SJSA1 (cell line): ENCODE data around the gene ETNK2. TPM values are rescaled to one million over a fixed set of nuclear protein-coding genes. Genes with fewer than 3 reads are reported as not detected.
"Not testable (repeated sequence)": the region's sequence is repeated elsewhere in the genome, so short reads cannot be mapped to it uniquely, and the experiment has no call there.

Experiments used
- DNase-seq, 2 experiments: peaks; one replicate each; pipeline ENCODE4 v3.0.0-alpha.2; 2015 to 2020; ENCODE audit warnings: low spot score in 2 of 2, low read depth in 1 of 2
- H3K27ac ChIP-seq: fragments of 250-450 bp; sonication (Bioruptor Pico); 2 replicates; pipeline ENCODE4 v1.5.1; 2020; ENCODE audit warnings: mild to moderate bottlenecking, moderate library complexity
- H3K27me3 ChIP-seq: fragments of 250-450 bp; sonication (Bioruptor Pico); replicated peaks from 2 replicates; pipeline ENCODE4 v1.5.1; 2020; ENCODE audit warnings: mild to moderate bottlenecking, moderate library complexity
- H3K36me3 ChIP-seq: fragments of 250-450 bp; sonication (Bioruptor Pico); 2 replicates; pipeline ENCODE4 v1.5.1; 2020; ENCODE audit warnings: mild to moderate bottlenecking
- H3K4me1 ChIP-seq: fragments of 250-450 bp; sonication (Bioruptor Pico); replicated peaks from 2 replicates; pipeline ENCODE4 v1.6.1; 2021; ENCODE audit warnings: mild to moderate bottlenecking
- H3K4me3 ChIP-seq: fragments of 250-450 bp; sonication (Bioruptor Pico); 2 replicates; pipeline ENCODE4 v1.5.1; 2020; ENCODE audit warnings: mild to moderate bottlenecking
- H3K9me3 ChIP-seq: fragments of 250-450 bp; sonication (Bioruptor Pico); replicated peaks from 2 replicates; pipeline ENCODE4 v1.5.1; 2020; ENCODE audit warnings: mild to moderate bottlenecking
- total RNA-seq: library from RNA; depleted of rRNA; stranded (reverse); fragments of >200 nt; shearing (Covaris generic); gene quantifications from 2 replicates; pipeline ENCODE4 v1.2.3, GENCODE V29; 2014

ETNK2 gene
- total RNA-seq, 1 experiment from 2014 or later, result 22.3 TPM

DNA sequence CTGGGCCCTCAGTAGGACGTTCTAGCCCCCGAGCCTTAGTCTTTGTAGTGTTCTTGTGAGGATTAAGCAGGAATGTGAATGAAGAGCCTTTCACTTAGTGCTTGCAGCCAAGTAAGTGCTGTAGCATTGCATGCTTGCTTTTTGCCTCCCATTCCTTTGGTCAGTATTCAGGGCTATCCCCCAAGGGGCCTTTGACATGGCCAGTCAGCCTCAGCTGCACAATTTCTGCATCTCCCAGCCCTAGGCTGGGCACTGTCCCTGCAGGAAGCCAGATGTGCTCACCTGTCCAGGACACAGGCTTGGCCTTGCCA, 48.5 kb downstream of the ETNK2 start:
- H3K9me3 ChIP-seq, result no peaks in the 10 kb centered on the region
- no peaks in the 10 kb centered on the region for H3K27me3 ChIP-seq
- H3K4me3 ChIP-seq, result no peak overlapping the region
- DNase-seq, result no peak
- no peak overlapping the region for H3K27ac ChIP-seq
- H3K36me3 ChIP-seq, result no peaks in the 10 kb centered on the region
- H3K4me1 ChIP-seq, result peaks cover 34% of the 10 kb centered on the region

DNA sequence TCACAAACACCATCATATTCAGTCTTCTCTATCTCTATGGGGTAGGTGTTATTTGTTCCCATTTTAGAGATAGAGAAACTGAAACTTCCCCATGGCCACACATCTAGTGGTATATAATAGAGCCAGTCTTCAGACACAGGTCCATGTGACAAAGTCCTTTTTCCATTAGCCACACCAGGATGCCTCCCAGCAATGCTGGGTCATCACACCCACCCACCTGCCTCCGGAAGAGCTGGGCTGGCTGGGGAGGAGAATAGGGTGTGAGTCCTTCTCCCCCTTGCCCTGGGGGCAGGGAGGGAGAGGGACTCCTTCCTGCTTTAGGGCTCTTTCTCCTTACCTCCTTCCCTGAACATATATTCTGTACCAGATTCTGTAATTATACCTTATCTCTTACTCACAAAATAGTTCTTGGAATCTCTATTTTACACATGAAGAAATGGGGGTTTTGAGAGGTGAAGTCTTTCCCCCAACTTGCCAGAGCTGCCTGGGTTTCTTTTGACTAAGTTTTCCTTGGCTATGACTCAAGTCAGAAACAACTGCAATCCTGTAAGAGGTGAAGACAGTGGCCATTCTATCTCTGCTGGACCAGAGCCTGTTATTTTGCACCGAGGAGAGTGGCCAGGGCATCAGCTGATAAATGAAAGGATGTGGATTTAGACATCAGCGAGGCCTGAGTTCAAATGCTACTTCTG, 49.0 kb downstream of the ETNK2 start:
- H3K4me3 ChIP-seq, result no peak overlapping the region
- no peaks in the 10 kb centered on the region for H3K9me3 ChIP-seq
- no peaks in the 10 kb centered on the region for H3K36me3 ChIP-seq
- H3K27me3 ChIP-seq, result no peaks in the 10 kb centered on the region
- DNase-seq, result no peak
- H3K27ac ChIP-seq, result no peak overlapping the region
- H3K4me1 ChIP-seq, result peaks cover 31% of the 10 kb centered on the region

DNA sequence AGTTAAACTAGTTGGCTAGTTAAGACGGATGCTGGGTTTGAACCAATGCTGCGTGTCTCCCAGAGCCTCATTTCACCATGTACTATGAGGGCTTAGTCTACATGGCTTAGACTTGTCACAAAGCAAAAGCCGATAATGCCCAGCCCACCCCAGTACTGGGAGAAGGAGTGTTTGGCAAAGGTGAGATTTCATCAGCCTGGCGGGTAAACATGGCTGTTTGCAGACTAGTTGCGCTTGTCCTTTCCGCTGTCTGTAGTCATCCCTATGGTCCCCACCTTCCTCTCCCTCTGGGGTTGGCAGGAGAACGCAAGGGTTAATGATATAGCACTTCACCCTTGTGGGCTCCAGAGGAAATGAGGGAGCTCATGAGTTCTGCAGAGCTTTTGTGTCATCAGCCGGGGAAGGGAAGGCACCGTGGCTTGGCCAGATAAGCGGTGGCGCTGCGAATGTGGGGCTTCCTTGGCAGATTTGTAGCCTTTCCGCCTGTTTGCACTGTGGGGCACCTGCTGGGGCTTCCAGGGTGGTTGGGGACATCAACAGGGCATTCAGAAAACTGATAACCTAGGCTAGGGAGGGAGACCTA, 49.7 kb downstream of the ETNK2 start:
- H3K4me1 ChIP-seq, result peaks cover 31% of the 10 kb centered on the region
- no peaks in the 10 kb centered on the region for H3K27me3 ChIP-seq
- no peak overlapping the region for H3K27ac ChIP-seq
- DNase-seq, result no peak
- H3K4me3 ChIP-seq, result no peak overlapping the region
- H3K9me3 ChIP-seq, result no peaks in the 10 kb centered on the region
- no peaks in the 10 kb centered on the region for H3K36me3 ChIP-seq

DNA sequence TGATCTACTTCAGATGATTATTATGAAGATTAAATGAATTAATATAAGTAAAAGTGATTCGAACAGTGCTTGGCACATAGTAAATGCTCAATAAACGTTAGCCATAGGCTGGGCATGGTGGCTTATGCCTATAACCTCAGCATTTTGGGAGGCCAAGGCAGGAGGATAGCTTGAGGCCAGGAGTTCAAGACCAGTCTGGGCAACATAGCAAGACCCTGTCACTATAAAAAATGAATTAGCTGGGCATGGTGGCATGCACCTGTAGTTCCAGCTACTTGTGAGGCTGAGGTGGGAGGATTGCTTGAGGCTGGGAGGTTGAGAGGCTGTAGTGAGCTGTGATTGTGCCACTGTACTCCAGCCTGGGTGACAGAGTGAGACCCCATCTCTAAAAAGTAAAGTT, 52.1 kb downstream of the ETNK2 start:
- not testable (repeated sequence) for H3K4me3 ChIP-seq, H3K36me3 ChIP-seq

DNA sequence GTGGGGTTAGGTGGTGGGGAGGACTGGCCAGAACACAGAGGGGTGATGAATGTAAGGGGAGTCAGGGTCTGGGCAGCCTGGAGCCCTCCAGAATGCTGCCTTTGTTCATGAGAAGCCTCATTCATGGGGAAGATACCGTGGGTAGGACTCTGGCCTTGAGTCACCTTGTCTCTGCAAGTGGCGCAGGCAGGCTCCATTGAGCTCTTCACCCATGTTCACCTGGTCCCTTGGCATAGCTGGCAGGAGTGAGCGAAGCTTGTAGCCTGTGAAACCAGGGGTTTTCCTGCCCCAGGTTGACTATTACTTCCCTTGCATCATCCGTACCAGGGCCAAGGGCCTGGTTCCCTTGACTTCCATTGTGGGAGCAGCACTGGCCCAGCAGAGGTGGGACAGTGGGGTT, 53.2 kb downstream of the ETNK2 start:
- no peak overlapping the region for H3K27ac ChIP-seq
- H3K36me3 ChIP-seq, result no peaks in the 10 kb centered on the region
- H3K4me3 ChIP-seq, result no peak overlapping the region
- peaks cover 28% of the 10 kb centered on the region for H3K4me1 ChIP-seq
- H3K9me3 ChIP-seq, result no peaks in the 10 kb centered on the region
- DNase-seq, result no peak
- no peaks in the 10 kb centered on the region for H3K27me3 ChIP-seq

More for the DNA sequence above, 52.1 kb downstream of the ETNK2 start:
- not testable (repeated sequence) for DNase-seq, H3K9me3 ChIP-seq, H3K27me3 ChIP-seq, H3K27ac ChIP-seq
- peaks cover 30% of the 10 kb centered on the region for H3K4me1 ChIP-seq

DNA sequence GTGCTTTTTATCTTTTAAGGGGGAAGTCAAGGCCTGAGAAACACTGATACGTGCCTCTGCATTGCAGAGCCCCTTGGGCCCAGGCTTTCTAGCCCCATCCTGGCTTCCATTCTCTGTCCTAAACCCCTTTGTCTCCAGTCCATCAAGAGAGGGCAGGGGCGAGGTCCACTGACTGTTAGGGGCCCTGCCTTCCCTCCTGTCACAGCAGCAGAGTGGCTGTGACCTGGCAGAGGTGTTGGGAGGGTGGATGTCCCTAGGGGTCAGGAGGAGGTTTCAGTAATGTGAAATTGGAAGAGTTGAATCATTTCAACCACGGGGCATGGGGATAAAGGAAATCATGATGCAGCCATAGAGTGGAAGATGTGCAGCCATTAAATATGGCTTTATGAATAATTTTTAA, 54.9 kb downstream of the ETNK2 start:
- peaks cover 21% of the 10 kb centered on the region for H3K4me1 ChIP-seq
- H3K4me3 ChIP-seq, result no peak overlapping the region
- H3K36me3 ChIP-seq, result no peaks in the 10 kb centered on the region
- no peaks in the 10 kb centered on the region for H3K9me3 ChIP-seq
- H3K27ac ChIP-seq, result no peak overlapping the region
- H3K27me3 ChIP-seq, result no peaks in the 10 kb centered on the region
- DNase-seq, result no peak

DNA sequence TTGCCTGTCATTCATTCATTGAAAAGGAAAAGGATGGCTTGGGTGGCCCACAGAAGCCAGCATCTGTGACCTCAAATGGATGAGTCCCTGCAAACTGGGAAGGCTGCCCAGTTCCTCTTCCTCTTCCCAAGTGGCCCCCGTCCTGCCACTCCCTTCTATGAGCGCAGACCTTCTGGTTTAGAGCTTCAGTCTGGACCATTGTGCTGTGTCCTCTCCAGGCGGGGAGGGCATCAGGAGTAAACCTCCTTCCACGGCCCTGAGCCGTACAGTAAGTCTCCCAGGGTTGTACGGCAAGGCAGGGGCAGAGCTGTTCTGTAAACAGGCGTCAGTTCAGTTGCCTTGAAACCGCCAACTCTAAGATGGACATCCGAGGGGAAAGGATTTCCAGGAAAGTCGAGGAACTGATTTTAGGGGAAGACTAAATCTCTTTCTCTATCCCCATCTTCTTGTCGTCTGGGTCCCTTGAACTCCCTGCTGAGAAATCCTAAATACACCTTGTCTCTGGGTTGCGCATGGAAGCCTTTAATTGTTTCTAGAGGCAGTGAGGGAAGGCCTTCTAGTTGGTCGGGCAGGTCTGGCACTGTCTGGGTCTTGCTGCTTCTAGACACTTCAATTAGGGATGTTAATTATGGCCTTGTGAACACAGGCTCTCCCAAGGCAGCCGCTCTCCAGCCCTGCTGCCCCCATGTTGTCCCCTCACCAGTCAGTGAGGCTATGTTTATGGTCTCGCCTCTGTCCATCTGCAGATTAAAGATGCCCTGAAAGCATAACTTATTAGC, 56.8 kb downstream of the ETNK2 start:
- H3K36me3 ChIP-seq, result no peaks in the 10 kb centered on the region
- H3K27ac ChIP-seq, result no peak overlapping the region
- H3K9me3 ChIP-seq, result no peaks in the 10 kb centered on the region
- DNase-seq, result no peak
- no peak overlapping the region for H3K4me3 ChIP-seq
- H3K27me3 ChIP-seq, result no peaks in the 10 kb centered on the region
- peaks cover 21% of the 10 kb centered on the region for H3K4me1 ChIP-seq

DNA sequence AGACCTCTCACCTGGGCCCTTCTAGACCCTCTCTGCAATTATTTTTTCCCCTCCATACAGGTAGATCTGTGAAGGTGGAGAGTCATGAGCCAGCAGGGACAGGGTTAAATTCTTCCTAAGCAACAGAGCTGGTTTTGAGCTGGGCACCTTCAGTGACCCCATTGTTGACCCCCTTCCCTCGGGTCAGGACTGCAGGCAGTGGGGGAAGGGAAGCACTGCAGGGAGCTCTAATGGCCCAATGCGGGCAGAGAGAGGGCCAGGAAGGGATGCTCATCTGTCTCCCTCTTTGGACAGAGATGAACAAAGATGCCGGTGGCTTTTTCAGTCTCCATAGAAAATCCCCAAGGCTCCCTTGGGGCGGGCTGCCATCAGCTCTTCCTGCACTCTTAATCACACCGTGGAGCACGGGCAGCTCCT, 57.5 kb downstream of the ETNK2 start:
- Histone ChIP-seq H3K4me3 (no peak overlapping the region), H3K9me3 (no peaks in the 10 kb centered on the region), H3K27me3 (no peaks in the 10 kb centered on the region), H3K27ac (no peak overlapping the region), H3K4me1 (peaks cover 21% of the 10 kb centered on the region), H3K36me3 (no peaks in the 10 kb centered on the region)
- no peak for DNase-seq

DNA sequence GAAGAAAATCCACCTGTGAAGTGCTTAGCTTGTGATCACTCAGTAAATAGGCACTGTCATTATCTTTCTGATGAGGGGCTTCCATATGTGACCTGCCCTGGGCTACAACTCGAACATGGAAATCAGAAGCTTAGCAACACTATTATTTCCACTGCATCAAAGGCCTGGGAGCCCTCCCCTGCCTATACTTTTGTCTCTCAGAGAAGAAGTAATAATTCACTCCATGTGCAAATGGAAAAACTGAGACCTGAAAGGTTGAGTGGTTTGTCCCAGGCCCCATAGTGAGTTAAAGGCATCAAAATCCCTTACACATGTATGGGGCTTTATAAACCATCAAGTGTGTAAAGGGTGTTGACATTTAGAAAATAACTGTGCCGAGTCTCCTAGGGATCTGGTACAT, 58.1 kb downstream of the ETNK2 start:
- Histone ChIP-seq H3K27ac (no peak overlapping the region), H3K9me3 (no peaks in the 10 kb centered on the region), H3K4me1 (peaks cover 21% of the 10 kb centered on the region), H3K27me3 (no peaks in the 10 kb centered on the region), H3K36me3 (no peaks in the 10 kb centered on the region), H3K4me3 (no peak overlapping the region)
- DNase-seq, result no peak

DNA sequence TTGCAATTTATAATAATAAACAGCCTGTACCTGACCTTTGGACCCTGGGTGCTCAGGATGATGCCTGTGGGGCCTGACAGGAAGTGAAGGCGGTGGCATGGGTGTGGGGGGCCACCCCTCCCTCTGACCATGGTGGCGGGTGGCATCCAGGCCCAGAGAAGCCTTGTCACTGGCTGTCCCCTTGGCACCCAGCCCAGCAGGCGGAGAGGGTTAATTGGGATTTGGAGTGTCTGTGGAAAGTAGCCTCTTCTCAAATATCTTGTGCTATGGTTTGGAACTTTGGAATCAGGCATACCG, 58.5 kb downstream of the ETNK2 start:
- no peak for DNase-seq
- Histone ChIP-seq H3K4me1 (peaks cover 21% of the 10 kb centered on the region), H3K4me3 (no peak overlapping the region), H3K36me3 (no peaks in the 10 kb centered on the region), H3K27ac (no peak overlapping the region), H3K9me3 (no peaks in the 10 kb centered on the region), H3K27me3 (no peaks in the 10 kb centered on the region)

DNA sequence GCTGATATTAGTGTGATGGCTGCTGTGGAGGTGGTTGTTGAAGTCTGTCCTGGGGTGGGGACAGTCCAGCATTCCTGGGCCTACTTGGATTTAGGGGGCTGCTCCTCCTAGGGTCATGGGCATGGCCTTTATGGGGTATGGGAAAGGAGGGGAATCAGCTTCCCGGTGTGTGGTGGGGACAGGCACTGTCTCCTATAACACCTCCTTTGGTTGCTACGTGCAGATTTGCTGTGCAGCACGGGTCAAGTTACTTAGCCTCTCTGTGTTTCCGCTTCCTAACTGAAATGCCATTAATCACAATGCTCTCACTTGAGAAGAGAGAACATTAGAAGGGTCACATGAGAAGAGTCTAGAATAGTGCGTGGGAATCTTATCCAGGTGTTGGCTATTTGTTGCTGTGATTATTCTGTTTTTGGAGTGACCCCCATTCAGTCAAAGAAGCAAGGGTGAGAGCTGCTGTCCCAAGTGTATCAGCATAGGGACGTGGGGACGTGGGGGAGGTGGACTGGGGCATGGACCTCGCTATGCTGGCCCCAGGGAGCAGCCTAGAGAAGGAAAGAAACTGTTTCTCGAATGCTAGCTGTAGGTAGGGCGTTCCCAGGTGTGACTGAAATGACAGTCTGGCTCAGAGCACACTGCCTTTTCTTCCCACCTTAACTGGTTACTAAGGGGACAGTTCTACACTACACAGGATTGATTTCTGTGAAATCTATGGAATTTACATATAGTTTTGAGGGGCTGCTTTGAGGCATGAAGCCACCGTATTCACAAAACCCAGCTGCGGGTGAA, 59.0 kb downstream of the ETNK2 start:
- Histone ChIP-seq H3K4me3 (no peak overlapping the region), H3K27me3 (no peaks in the 10 kb centered on the region), H3K27ac (no peak overlapping the region), H3K36me3 (no peaks in the 10 kb centered on the region), H3K9me3 (no peaks in the 10 kb centered on the region), H3K4me1 (peaks cover 21% of the 10 kb centered on the region)
- DNase-seq, result no peak

DNA sequence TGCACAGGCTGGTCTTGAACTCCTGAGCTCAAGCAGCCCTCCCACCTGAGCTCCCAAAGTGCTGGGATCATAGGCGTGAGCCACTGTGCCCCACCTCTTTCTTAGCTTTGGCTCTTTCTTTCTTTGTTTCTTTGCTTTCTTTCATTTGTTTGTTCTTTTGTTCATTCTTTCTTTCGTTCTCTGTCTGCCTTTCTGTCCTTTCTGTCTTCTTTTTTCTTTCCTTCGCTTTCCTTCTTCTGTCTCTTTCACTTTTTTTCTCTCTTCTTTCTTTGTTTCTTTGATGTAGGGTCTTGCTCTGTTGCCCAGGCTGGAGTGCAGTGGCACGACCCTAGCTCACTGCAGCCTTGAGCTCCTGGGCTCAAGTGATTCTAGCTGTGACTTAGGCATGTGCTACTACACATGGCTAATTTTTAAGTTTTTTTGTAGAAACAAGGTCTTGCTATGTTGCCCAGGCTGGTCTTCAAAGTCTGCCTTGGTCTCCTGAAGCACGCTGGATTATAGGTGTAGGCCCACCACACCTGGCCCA, 60.0 kb downstream of the ETNK2 start:
- no peaks in the 10 kb centered on the region for H3K27me3 ChIP-seq
- H3K27ac ChIP-seq, result no peak overlapping the region
- H3K4me3 ChIP-seq, result no peak overlapping the region
- no peaks in the 10 kb centered on the region for H3K36me3 ChIP-seq
- no peak for DNase-seq
- H3K9me3 ChIP-seq, result no peaks in the 10 kb centered on the region
- H3K4me1 ChIP-seq, result peaks cover 21% of the 10 kb centered on the region

DNA sequence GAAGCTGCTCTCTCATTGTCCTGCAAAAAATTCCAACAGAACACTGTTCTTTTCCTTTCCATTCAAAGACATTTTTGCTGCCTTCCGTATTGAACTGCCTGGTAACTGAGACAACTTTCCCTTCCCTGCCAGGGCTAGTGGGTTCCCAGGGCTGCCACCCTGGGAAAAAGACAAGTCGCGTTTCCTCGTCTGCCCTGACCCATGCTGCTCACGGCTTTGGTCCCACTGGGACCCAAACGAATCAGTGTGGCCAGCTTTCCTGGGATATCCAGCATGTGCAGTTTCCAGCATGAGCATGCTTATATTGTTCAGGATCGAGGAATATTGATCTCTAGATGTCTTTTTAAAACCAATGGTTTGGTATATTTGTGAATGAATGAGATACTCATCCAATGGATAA, 60.8 kb downstream of the ETNK2 start:
- DNase-seq, result no peak
- Histone ChIP-seq H3K4me1 (peaks cover 21% of the 10 kb centered on the region), H3K4me3 (no peak overlapping the region), H3K27me3 (no peaks in the 10 kb centered on the region), H3K9me3 (no peaks in the 10 kb centered on the region), H3K27ac (no peak overlapping the region), H3K36me3 (no peaks in the 10 kb centered on the region)

DNA sequence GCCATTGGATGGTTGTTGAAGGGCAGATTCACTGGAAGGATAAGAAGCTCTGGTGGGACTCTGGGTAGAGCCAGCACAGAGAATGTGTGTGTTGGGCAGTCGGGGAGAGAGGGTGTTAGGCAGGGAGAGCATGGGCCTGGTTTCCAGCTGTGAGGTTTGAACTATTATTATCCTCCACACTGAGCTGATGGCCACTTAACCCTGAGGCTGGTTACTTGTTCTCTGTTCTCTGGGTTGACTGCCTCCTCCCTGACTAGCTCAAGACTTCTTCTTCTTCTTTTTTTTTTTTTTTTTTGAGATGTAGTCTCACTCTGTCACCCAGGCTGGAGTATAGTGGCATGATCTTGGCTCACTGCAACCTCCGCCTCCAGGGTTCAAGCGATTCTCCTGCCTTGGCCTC, 61.7 kb downstream of the ETNK2 start:
- H3K4me3 ChIP-seq, H3K27ac ChIP-seq, H3K27me3 ChIP-seq, DNase-seq, H3K9me3 ChIP-seq, H3K36me3 ChIP-seq: not testable (repeated sequence)
- peaks cover 21% of the 10 kb centered on the region for H3K4me1 ChIP-seq
